Measurements from ENCODE around the gene HPGD. TPM values are rescaled to one million over a fixed set of nuclear protein-coding genes. Genes with fewer than 3 reads are reported as not detected.

The HPGD gene
- total RNA-seq, 1 experiment from 2014 or later: 1.2 TPM

DNA sequence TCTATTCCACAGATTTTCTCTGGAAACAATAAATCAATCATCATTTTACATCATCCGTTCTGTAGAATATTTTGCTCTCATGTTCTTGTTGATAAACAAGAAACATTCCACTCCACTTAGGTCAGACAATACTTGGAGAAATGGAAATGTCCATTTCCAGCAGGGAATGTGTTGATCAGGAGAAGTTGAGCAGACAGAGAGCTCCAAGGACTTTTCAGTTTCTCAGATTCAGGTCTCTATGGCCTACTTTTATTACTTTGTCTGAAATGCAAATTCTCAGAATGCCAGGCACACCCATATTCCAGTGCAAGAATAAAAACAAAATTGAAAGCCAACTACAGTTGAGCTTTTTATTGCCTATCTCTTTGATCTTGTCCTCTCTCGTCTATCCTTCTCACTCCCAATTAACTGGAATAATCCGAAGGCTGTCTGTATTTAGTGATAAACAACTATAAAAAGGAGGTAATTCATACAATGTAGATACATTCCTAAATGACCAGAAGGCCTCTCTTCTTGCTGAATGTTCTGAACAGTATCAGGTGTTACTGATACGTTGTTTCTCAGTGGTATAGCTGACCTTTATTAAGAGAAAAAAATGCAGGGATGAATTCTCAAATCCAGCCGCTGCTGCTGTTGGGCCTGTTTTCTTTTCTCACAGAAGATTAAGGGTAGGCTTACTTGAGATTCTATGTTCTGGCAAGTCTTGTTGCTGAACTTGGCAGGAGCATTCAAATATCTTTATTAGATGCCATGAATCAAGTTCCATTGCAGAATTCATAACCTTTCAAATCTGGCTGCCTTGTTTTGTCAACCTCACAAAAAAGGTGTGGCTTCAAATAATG, 72.1 kb downstream of the HPGD start:
- BruUV-seq (replicated peaks): no TSS peak
- no peak overlapping the region for H3K4me3 ChIP-seq (ENCODE audit: low read depth in 2 of 2, low read length in 2 of 2)
- no peak for ATAC-seq
- ChIA-PET CTCF (no interaction called here), POLR2A (no interaction called here)
- H3K27me3 ChIP-seq (ENCODE audit: control insufficient read depth, insufficient read depth, low read length): no peaks in the 10 kb centered on the region
- intact Hi-C loops (cut with micrococcal nuclease; ENCODE audit: unreplicated experiment) (no loop called here), in situ Hi-C loops (cut with HindIII; ENCODE audit: low pct_unique_long_range_greater_than_20kb, low sequenced_read_pairs) (no loop called here)
- H3K9me3 ChIP-seq (ENCODE audit: control insufficient read depth, insufficient read depth, low read depth, low read length): no peaks in the 10 kb centered on the region
- H3K27ac ChIP-seq (ENCODE audit: low read length): no peak overlapping the region
- H3K36me3 ChIP-seq (ENCODE audit: control insufficient read depth, insufficient read depth, low read length): no peaks in the 10 kb centered on the region
- no peaks in the 10 kb centered on the region for H3K4me1 ChIP-seq (ENCODE audit: control insufficient read depth, insufficient read depth, low read length)
- DNase-seq (ENCODE audit: low read depth, low spot score): no peak
- TF ChIP-seq SIN3A (IDR thresholded peaks at IDR 0.05; ENCODE audit: borderline replicate concordance, insufficient read depth, low read depth, low read length) (no peak), REST (IDR thresholded peaks at IDR 0.05; ENCODE audit: insufficient read depth in 1 of 2, low read depth in 2 of 2, low read length in 1 of 2) (no peak), POLR2AphosphoS5 (IDR thresholded peaks at IDR 0.05; ENCODE audit: low read depth, low read length) (no peak), TCF7L2 (IDR thresholded peaks at IDR 0.05; ENCODE audit: low read depth, low read length) (no peak), CTCF (IDR thresholded peaks at IDR 0.05) (no peak)

DNA sequence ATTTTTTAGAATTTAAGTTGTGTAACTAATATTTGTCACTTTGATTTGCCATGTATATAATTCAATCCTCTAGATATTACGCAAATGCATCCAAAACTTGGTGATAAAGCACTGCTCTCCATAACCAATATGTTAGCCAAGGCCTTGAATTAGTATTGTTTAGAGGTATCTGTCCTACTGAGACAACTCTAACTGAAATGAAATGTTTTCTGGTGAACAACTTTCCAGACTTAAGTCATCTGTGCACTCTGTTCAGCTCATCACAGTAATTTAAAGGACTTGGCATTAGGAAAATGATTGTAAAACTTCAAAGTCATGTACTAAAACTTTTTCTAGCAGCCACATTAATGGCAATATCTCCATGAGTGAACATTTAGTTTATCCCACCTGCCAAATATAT, 73.1 kb downstream of the HPGD start:
- POLR2A ChIA-PET: no interaction called here
- CTCF ChIA-PET: no interaction called here
- in situ Hi-C loops (cut with HindIII; ENCODE audit: low pct_unique_long_range_greater_than_20kb, low sequenced_read_pairs) (no loop called here), intact Hi-C loops (cut with micrococcal nuclease; ENCODE audit: unreplicated experiment) (no loop called here)
- no peaks in the 10 kb centered on the region for H3K4me1 ChIP-seq (ENCODE audit: control insufficient read depth, insufficient read depth, low read length)
- TF ChIP-seq REST (IDR thresholded peaks at IDR 0.05; ENCODE audit: insufficient read depth in 1 of 2, low read depth in 2 of 2, low read length in 1 of 2) (no peak), TCF7L2 (IDR thresholded peaks at IDR 0.05; ENCODE audit: low read depth, low read length) (no peak), POLR2AphosphoS5 (IDR thresholded peaks at IDR 0.05; ENCODE audit: low read depth, low read length) (no peak), CTCF (IDR thresholded peaks at IDR 0.05) (no peak)
- DNase-seq (ENCODE audit: low read depth, low spot score): no peak
- no peak overlapping the region for H3K4me3 ChIP-seq (ENCODE audit: low read depth in 2 of 2, low read length in 2 of 2)
- BruUV-seq (replicated peaks): no TSS peak
- H3K9me3 ChIP-seq (ENCODE audit: control insufficient read depth, insufficient read depth, low read depth, low read length): no peaks in the 10 kb centered on the region
- no peaks in the 10 kb centered on the region for H3K36me3 ChIP-seq (ENCODE audit: control insufficient read depth, insufficient read depth, low read length)
- H3K27me3 ChIP-seq (ENCODE audit: control insufficient read depth, insufficient read depth, low read length): no peaks in the 10 kb centered on the region
- no peak overlapping the region for H3K27ac ChIP-seq (ENCODE audit: low read length)
- ATAC-seq: no peak

All from Panc1 (cell line).